ENCODE measurements around the gene SMS.

DNA sequence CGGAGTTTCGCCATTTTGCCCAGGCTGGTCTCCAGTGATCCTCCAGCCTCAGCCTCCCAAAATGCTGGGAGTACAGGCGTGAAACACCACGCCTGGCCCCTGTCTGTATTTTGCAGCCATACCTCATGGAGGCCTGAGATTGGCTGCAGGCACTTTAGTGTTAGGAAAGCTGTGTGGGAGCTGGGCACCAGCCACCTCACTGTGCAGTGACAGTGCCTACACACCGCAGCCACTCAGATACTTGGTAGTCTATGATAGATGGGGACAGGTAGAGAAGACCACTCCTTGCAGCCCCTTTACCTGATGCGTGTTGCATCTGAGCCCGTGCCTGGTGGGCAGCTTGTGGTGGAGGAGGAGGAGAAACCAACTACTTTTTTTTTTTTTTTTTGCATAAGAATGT, 16.3 kb downstream of the SMS start:
- TF ChIP-seq, protein P1, sequence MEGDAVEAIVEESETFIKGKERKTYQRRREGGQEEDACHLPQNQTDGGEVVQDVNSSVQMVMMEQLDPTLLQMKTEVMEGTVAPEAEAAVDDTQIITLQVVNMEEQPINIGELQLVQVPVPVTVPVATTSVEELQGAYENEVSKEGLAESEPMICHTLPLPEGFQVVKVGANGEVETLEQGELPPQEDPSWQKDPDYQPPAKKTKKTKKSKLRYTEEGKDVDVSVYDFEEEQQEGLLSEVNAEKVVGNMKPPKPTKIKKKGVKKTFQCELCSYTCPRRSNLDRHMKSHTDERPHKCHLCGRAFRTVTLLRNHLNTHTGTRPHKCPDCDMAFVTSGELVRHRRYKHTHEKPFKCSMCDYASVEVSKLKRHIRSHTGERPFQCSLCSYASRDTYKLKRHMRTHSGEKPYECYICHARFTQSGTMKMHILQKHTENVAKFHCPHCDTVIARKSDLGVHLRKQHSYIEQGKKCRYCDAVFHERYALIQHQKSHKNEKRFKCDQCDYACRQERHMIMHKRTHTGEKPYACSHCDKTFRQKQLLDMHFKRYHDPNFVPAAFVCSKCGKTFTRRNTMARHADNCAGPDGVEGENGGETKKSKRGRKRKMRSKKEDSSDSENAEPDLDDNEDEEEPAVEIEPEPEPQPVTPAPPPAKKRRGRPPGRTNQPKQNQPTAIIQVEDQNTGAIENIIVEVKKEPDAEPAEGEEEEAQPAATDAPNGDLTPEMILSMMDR (IDR thresholded peaks at IDR 0.05): no peak
- no peak for TF ChIP-seq POLR2A (IDR thresholded peaks at IDR 0.05)

Data from heart left ventricle (tissue), 13 donors.